Measurements from ENCODE around the gene TRIM40.

TRIM40 gene

GRCh38 chr6:30149858-30150550 lies 14.1 kb downstream of the TRIM40 start:
- H3K27me3 ChIP-seq (replicated peaks in 2 of 5; ENCODE audit: control insufficient read depth in 4 of 5, insufficient read depth in 5 of 5, low read length in 4 of 5): peaks cover 0 to 2% (median 0%) of the 10 kb centered on the region in 5 experiments
- 91% methylated on average over 5 of the region's 7 CpGs for WGBS (ENCODE audit: insufficient coverage)
- no peak overlapping the region for H3K27ac ChIP-seq (ENCODE audit: insufficient read depth in 1 of 2, low read depth in 1 of 2, low read length in 2 of 2, poor library complexity in 1 of 2, severe bottlenecking in 2 of 2)
- no peaks in the 10 kb centered on the region for H3K36me3 ChIP-seq (ENCODE audit: control insufficient read depth in 4 of 4, insufficient read depth in 4 of 4, low read length in 3 of 4)
- CTCF ChIA-PET: interaction anchor here (1.2 to 2.6 kb wide), 2 partner anchors 19 to 46 kb away, joined by 3 to 12 read pairs; no protein-coding TSS in a partner anchor
- H3K4me3 ChIP-seq (ENCODE audit: control insufficient read depth in 1 of 7, extremely low read depth in 1 of 7, insufficient read depth in 4 of 7, low read depth in 2 of 7, low read length in 6 of 7): no peak overlapping the region
- peaks cover 0 to 50% (median 34%) of the 10 kb centered on the region in 4 experiments for H3K4me1 ChIP-seq (ENCODE audit: control extremely low read depth in 1 of 4, control insufficient read depth in 4 of 4, insufficient read depth in 4 of 4, low read length in 3 of 4)
- POLR2A ChIA-PET: no interaction called here
- no peak for DNase-seq
- no peaks in the 10 kb centered on the region for H3K9me3 ChIP-seq (ENCODE audit: control extremely low read depth in 1 of 5, control insufficient read depth in 4 of 5, insufficient read depth in 2 of 5, low read depth in 1 of 5, low read length in 4 of 5)

- POLR2A ChIA-PET: interaction anchor here (0.6 kb wide), 1 partner anchor 19 kb away, joined by 3 read pairs; no protein-coding TSS in a partner anchor
- DNase-seq: no peak
- WGBS (ENCODE audit: insufficient coverage): 93% methylated on average over 7 of the region's 10 CpGs
Observed at GRCh38 chr6:30150671-30151395, 14.9 kb downstream of the TRIM40 start.

GRCh38 chr6:30151580-30151979 lies 15.6 kb downstream of the TRIM40 start:
- POLR2A ChIA-PET: interaction anchor here (0.6 kb wide), 1 partner anchor 18 kb away, joined by 3 read pairs; no protein-coding TSS in a partner anchor
- peaks cover 0 to 55% (median 37%) of the 10 kb centered on the region in 4 experiments for H3K4me1 ChIP-seq (ENCODE audit: control extremely low read depth in 1 of 4, control insufficient read depth in 4 of 4, insufficient read depth in 4 of 4, low read length in 3 of 4)
- no peaks in the 10 kb centered on the region for H3K27me3 ChIP-seq (replicated peaks in 2 of 5; ENCODE audit: control insufficient read depth in 4 of 5, insufficient read depth in 5 of 5, low read length in 4 of 5)
- WGBS (ENCODE audit: insufficient coverage): 6% methylated on average over 2 of the region's 3 CpGs
- H3K36me3 ChIP-seq (ENCODE audit: control insufficient read depth in 4 of 4, insufficient read depth in 4 of 4, low read length in 3 of 4): no peaks in the 10 kb centered on the region
- H3K4me3 ChIP-seq (ENCODE audit: control insufficient read depth in 1 of 7, extremely low read depth in 1 of 7, insufficient read depth in 4 of 7, low read depth in 2 of 7, low read length in 6 of 7): peak overlapping the region in 2 of 7 experiments; percentile 0 to 36
- no peaks in the 10 kb centered on the region for H3K9me3 ChIP-seq (ENCODE audit: control extremely low read depth in 1 of 5, control insufficient read depth in 4 of 5, insufficient read depth in 2 of 5, low read depth in 1 of 5, low read length in 4 of 5)
- no peak overlapping the region for H3K27ac ChIP-seq (ENCODE audit: insufficient read depth in 1 of 2, low read depth in 1 of 2, low read length in 2 of 2, poor library complexity in 1 of 2, severe bottlenecking in 2 of 2)
- DNase-seq: peak; percentile 52 to 86 (median 79)
- CTCF ChIA-PET: interaction anchor here (0.7 to 2.6 kb wide), 7 partner anchors 10 to 47 kb away, joined by 3 to 12 read pairs (median 3); partner anchors contain the start of gene TRIM10

More at GRCh38 chr6:30150671-30151395, 14.9 kb downstream of the TRIM40 start:
- H3K4me1 ChIP-seq (ENCODE audit: control extremely low read depth in 1 of 4, control insufficient read depth in 4 of 4, insufficient read depth in 4 of 4, low read length in 3 of 4): peaks cover 0 to 50% (median 34%) of the 10 kb centered on the region in 4 experiments
- H3K36me3 ChIP-seq (ENCODE audit: control insufficient read depth in 4 of 4, insufficient read depth in 4 of 4, low read length in 3 of 4): no peaks in the 10 kb centered on the region
- H3K27ac ChIP-seq (ENCODE audit: insufficient read depth in 1 of 2, low read depth in 1 of 2, low read length in 2 of 2, poor library complexity in 1 of 2, severe bottlenecking in 2 of 2): no peak overlapping the region
- CTCF ChIA-PET: interaction anchor here (0.9 to 2.6 kb wide), 6 partner anchors 11 to 47 kb away, joined by 3 to 12 read pairs (median 3); partner anchors contain the start of gene TRIM10
- H3K4me3 ChIP-seq (ENCODE audit: control insufficient read depth in 1 of 7, extremely low read depth in 1 of 7, insufficient read depth in 4 of 7, low read depth in 2 of 7, low read length in 6 of 7): peak overlapping the region in 2 of 7 experiments; percentile 11 to 36
- H3K27me3 ChIP-seq (replicated peaks in 2 of 5; ENCODE audit: control insufficient read depth in 4 of 5, insufficient read depth in 5 of 5, low read length in 4 of 5): peaks cover 0 to 1% (median 0%) of the 10 kb centered on the region in 5 experiments
- no peaks in the 10 kb centered on the region for H3K9me3 ChIP-seq (ENCODE audit: control extremely low read depth in 1 of 5, control insufficient read depth in 4 of 5, insufficient read depth in 2 of 5, low read depth in 1 of 5, low read length in 4 of 5)

- no peak for DNase-seq
- no peaks in the 10 kb centered on the region for H3K27me3 ChIP-seq (replicated peaks in 2 of 5; ENCODE audit: control insufficient read depth in 4 of 5, insufficient read depth in 5 of 5, low read length in 4 of 5)
- ChIA-PET CTCF (interaction anchor here (0.7 to 2.6 kb wide), 8 partner anchors 9 to 48 kb away, joined by 3 to 12 read pairs (median 3); partner anchors contain the start of gene TRIM10), POLR2A (interaction anchor here (0.7 kb wide), 1 partner anchor 79 kb away, joined by 3 read pairs; no protein-coding TSS in a partner anchor)
- H3K4me3 ChIP-seq (ENCODE audit: control insufficient read depth in 1 of 7, extremely low read depth in 1 of 7, insufficient read depth in 4 of 7, low read depth in 2 of 7, low read length in 6 of 7): peak overlapping the region in 1 of 7 experiments; percentile 36
- WGBS (ENCODE audit: insufficient coverage): no CpG with 5 or more reads among the region's 4 CpGs
- H3K4me1 ChIP-seq (ENCODE audit: control extremely low read depth in 1 of 4, control insufficient read depth in 4 of 4, insufficient read depth in 4 of 4, low read length in 3 of 4): peaks cover 0 to 50% (median 36%) of the 10 kb centered on the region in 4 experiments
- H3K36me3 ChIP-seq (ENCODE audit: control insufficient read depth in 4 of 4, insufficient read depth in 4 of 4, low read length in 3 of 4): no peaks in the 10 kb centered on the region
- H3K27ac ChIP-seq (ENCODE audit: insufficient read depth in 1 of 2, low read depth in 1 of 2, low read length in 2 of 2, poor library complexity in 1 of 2, severe bottlenecking in 2 of 2): no peak overlapping the region
- H3K9me3 ChIP-seq (ENCODE audit: control extremely low read depth in 1 of 5, control insufficient read depth in 4 of 5, insufficient read depth in 2 of 5, low read depth in 1 of 5, low read length in 4 of 5): no peaks in the 10 kb centered on the region
Observed at GRCh38 chr6:30152016-30152673, 16.2 kb downstream of the TRIM40 start.

- DNase-seq: no peak
- no peaks in the 10 kb centered on the region for H3K27me3 ChIP-seq (replicated peaks in 2 of 5; ENCODE audit: control insufficient read depth in 4 of 5, insufficient read depth in 5 of 5, low read length in 4 of 5)
- H3K4me1 ChIP-seq (ENCODE audit: control extremely low read depth in 1 of 4, control insufficient read depth in 4 of 4, insufficient read depth in 4 of 4, low read length in 3 of 4): peaks cover 0 to 52% (median 37%) of the 10 kb centered on the region in 4 experiments
- POLR2A ChIA-PET: interaction anchor here (0.7 kb wide), 1 partner anchor 79 kb away, joined by 3 read pairs; no protein-coding TSS in a partner anchor
- no peak overlapping the region for H3K27ac ChIP-seq (ENCODE audit: insufficient read depth in 1 of 2, low read depth in 1 of 2, low read length in 2 of 2, poor library complexity in 1 of 2, severe bottlenecking in 2 of 2)
- H3K36me3 ChIP-seq (ENCODE audit: control insufficient read depth in 4 of 4, insufficient read depth in 4 of 4, low read length in 3 of 4): no peaks in the 10 kb centered on the region
- no peaks in the 10 kb centered on the region for H3K9me3 ChIP-seq (ENCODE audit: control extremely low read depth in 1 of 5, control insufficient read depth in 4 of 5, insufficient read depth in 2 of 5, low read depth in 1 of 5, low read length in 4 of 5)
- WGBS (ENCODE audit: insufficient coverage): no CpG with 5 or more reads among the region's 3 CpGs
- CTCF ChIA-PET: interaction anchor here (1.4 to 2.9 kb wide), 5 partner anchors 15 to 50 kb away, joined by 3 to 14 read pairs (median 9); no protein-coding TSS in a partner anchor
- H3K4me3 ChIP-seq (ENCODE audit: control insufficient read depth in 1 of 7, extremely low read depth in 1 of 7, insufficient read depth in 4 of 7, low read depth in 2 of 7, low read length in 6 of 7): peak overlapping the region in 1 of 7 experiments; percentile 28
Observed at GRCh38 chr6:30152910-30153610, 17.1 kb downstream of the TRIM40 start.

GRCh38 chr6:30154061-30154460 lies 18.1 kb downstream of the TRIM40 start:
- Histone ChIP-seq H3K4me3 (ENCODE audit: control insufficient read depth in 1 of 7, extremely low read depth in 1 of 7, insufficient read depth in 4 of 7, low read depth in 2 of 7, low read length in 6 of 7) (no peak overlapping the region), H3K27me3 (replicated peaks in 2 of 5; ENCODE audit: control insufficient read depth in 4 of 5, insufficient read depth in 5 of 5, low read length in 4 of 5) (no peaks in the 10 kb centered on the region), H3K4me1 (ENCODE audit: control extremely low read depth in 1 of 4, control insufficient read depth in 4 of 4, insufficient read depth in 4 of 4, low read length in 3 of 4) (peaks cover 0 to 57% (median 37%) of the 10 kb centered on the region in 4 experiments), H3K9me3 (ENCODE audit: control extremely low read depth in 1 of 5, control insufficient read depth in 4 of 5, insufficient read depth in 2 of 5, low read depth in 1 of 5, low read length in 4 of 5) (no peaks in the 10 kb centered on the region), H3K36me3 (ENCODE audit: control insufficient read depth in 4 of 4, insufficient read depth in 4 of 4, low read length in 3 of 4) (no peaks in the 10 kb centered on the region), H3K27ac (ENCODE audit: insufficient read depth in 1 of 2, low read depth in 1 of 2, low read length in 2 of 2, poor library complexity in 1 of 2, severe bottlenecking in 2 of 2) (no peak overlapping the region)
- 94% methylated on average over 14 of the region's 17 CpGs for WGBS (ENCODE audit: insufficient coverage)
- DNase-seq: no peak
- ChIA-PET CTCF (interaction anchor here (1.4 to 2.9 kb wide), 4 partner anchors 14 to 51 kb away, joined by 3 to 14 read pairs (median 7); no protein-coding TSS in a partner anchor), POLR2A (no interaction called here)
